ENCODE results near the gene KIAA1755. TPM values are rescaled to one million over a fixed set of nuclear protein-coding genes. Genes with fewer than 3 reads are reported as not detected.

Gene KIAA1755
- total RNA-seq, 2 donors from 2014 or later, result 3.1 to 4.2 TPM

- Histone ChIP-seq H3K36me3 (no peaks in the 10 kb centered on the region), H3K4me1 (peaks cover 0 to 43% of the 10 kb centered on the region in 2 donors), H3K27ac (no peak overlapping the region), H3K4me3 (no peak overlapping the region), H3K27me3 (no peaks in the 10 kb centered on the region), H3K9me3 (no peaks in the 10 kb centered on the region)
- TF ChIP-seq CTCF (IDR thresholded peaks at IDR 0.05), result no peak
- no peak for DNase-seq (ENCODE audit: low spot score)
These were observed 65.5 kb downstream of the KIAA1755 start for GRCh38 chr20:38194971-38195504.

GRCh38 chr20:38193586-38194105 is 66.9 kb downstream of the KIAA1755 start:
- TF ChIP-seq CTCF (IDR thresholded peaks at IDR 0.05), result no peak
- DNase-seq (ENCODE audit: low spot score), result no peak
- Histone ChIP-seq H3K4me3 (no peak overlapping the region), H3K36me3 (no peaks in the 10 kb centered on the region), H3K27me3 (no peaks in the 10 kb centered on the region), H3K9me3 (no peaks in the 10 kb centered on the region), H3K4me1 (peaks cover 0 to 43% of the 10 kb centered on the region in 2 donors), H3K27ac (no peak overlapping the region)

- DNase-seq (ENCODE audit: low spot score), result no peak
- Histone ChIP-seq H3K27ac (no peak overlapping the region), H3K4me1 (peaks cover 0 to 43% of the 10 kb centered on the region in 2 donors), H3K4me3 (no peak overlapping the region), H3K9me3 (no peaks in the 10 kb centered on the region), H3K36me3 (no peaks in the 10 kb centered on the region), H3K27me3 (no peaks in the 10 kb centered on the region)
- no peak for TF ChIP-seq CTCF (IDR thresholded peaks at IDR 0.05)
These were observed 68.1 kb downstream of the KIAA1755 start for GRCh38 chr20:38192323-38192885.

GRCh38 chr20:38191654-38192053 is 68.9 kb downstream of the KIAA1755 start:
- TF ChIP-seq CTCF (IDR thresholded peaks at IDR 0.05), result no peak
- no peaks in the 10 kb centered on the region for H3K36me3 ChIP-seq
- peak overlapping the region; percentile 60 to 70 for H3K27ac ChIP-seq
- no peak overlapping the region for H3K4me3 ChIP-seq
- DNase-seq (ENCODE audit: low spot score), result no peak
- peaks cover 0 to 36% of the 10 kb centered on the region in 2 donors for H3K4me1 ChIP-seq
- no peaks in the 10 kb centered on the region for H3K27me3 ChIP-seq
- H3K9me3 ChIP-seq, result no peaks in the 10 kb centered on the region

- no peak overlapping the region for H3K4me3 ChIP-seq
- no peak for DNase-seq (ENCODE audit: low spot score)
- TF ChIP-seq CTCF (IDR thresholded peaks at IDR 0.05), result no peak
- no peaks in the 10 kb centered on the region for H3K36me3 ChIP-seq
- H3K27ac ChIP-seq, result peak overlapping the region; percentile 60 to 70
- peaks cover 0 to 29% of the 10 kb centered on the region in 2 donors for H3K4me1 ChIP-seq
- H3K9me3 ChIP-seq, result no peaks in the 10 kb centered on the region
- no peaks in the 10 kb centered on the region for H3K27me3 ChIP-seq
These were observed 69.6 kb downstream of the KIAA1755 start for GRCh38 chr20:38190936-38191371.

Measured in right atrium auricular region (tissue), 2 donors.